Kidney glomerular epithelial cell (primary cell): ENCODE data around the gene POU6F2.

ENCODE experiments used
- DNase-seq: peaks from one replicate; lab custom pipeline; 2025; lab: John Stamatoyannopoulos, UW

Gene POU6F2

GRCh38 chr7:39446546-39446945, 468.8 kb downstream of the POU6F2 start:
- peak; percentile 17 for DNase-seq

- no peak for DNase-seq
Observed at GRCh38 chr7:39451901-39452300, 474.2 kb downstream of the POU6F2 start.

GRCh38 chr7:39453743-39454355, 476.1 kb downstream of the POU6F2 start:
- DNase-seq = peak; percentile 4

GRCh38 chr7:39458061-39458745, 480.5 kb downstream of the POU6F2 start:
- DNase-seq = no peak

- DNase-seq = no peak
Observed at GRCh38 chr7:39459636-39460035, 481.9 kb downstream of the POU6F2 start.

- no peak for DNase-seq
Observed at GRCh38 chr7:39460486-39460885, 482.8 kb downstream of the POU6F2 start.

GRCh38 chr7:39461263-39461820, 483.6 kb downstream of the POU6F2 start:
- DNase-seq = no peak

GRCh38 chr7:39463252-39463651, 485.5 kb downstream of the POU6F2 start:
- no peak for DNase-seq

- DNase-seq = no peak
Observed at GRCh38 chr7:39464350-39465054, 486.8 kb downstream of the POU6F2 start.

GRCh38 chr7:39465055-39465929, 487.6 kb downstream of the POU6F2 start:
- peak; percentile 69 for DNase-seq

GRCh38 chr7:39468261-39468660, 490.6 kb downstream of the POU6F2 start:
- no peak for DNase-seq

- DNase-seq = no peak
Observed at GRCh38 chr7:39468808-39469374, 491.2 kb downstream of the POU6F2 start.

GRCh38 chr7:39480901-39481300, 503.2 kb downstream of the POU6F2 start:
- peak; percentile 3 for DNase-seq

GRCh38 chr7:39488467-39489393, 511.0 kb downstream of the POU6F2 start:
- no peak for DNase-seq

GRCh38 chr7:39490296-39490695, 512.6 kb downstream of the POU6F2 start:
- no peak for DNase-seq

- no peak for DNase-seq
Observed at GRCh38 chr7:39493934-39494333, 516.2 kb downstream of the POU6F2 start.

- no peak for DNase-seq
Observed at GRCh38 chr7:39501358-39501757, 523.6 kb downstream of the POU6F2 start.

- DNase-seq = peak; percentile 85
Observed at GRCh38 chr7:39504963-39505362, 527.3 kb downstream of the POU6F2 start.

GRCh38 chr7:39507866-39508551, 530.3 kb downstream of the POU6F2 start:
- DNase-seq = no peak

- DNase-seq = no peak
Observed at GRCh38 chr7:39509436-39509835, 531.7 kb downstream of the POU6F2 start.
